ENCODE results near the gene RBMS1.

The RBMS1 gene

DNA sequence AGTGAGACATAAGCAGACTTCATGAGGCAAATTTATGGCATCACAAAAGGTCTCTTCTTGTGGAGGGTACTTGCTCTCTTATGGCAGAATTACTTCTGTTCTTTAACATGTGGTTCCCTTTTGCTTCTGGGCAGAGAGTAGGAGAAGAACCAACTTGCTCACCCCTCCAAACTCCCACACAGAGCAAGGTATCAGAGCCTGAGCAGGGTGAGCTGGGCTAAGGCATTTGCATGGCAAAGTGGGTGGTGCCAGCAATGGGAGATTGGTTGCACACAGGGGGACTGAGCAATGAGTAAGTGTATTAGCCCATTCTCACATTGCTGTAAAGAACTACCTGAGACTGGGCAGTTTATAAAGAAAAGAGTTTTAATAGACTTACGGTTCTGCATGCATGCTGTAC lies 229.3 kb downstream of the RBMS1 start:
- no peaks in the 10 kb centered on the region for H3K36me3 ChIP-seq (ENCODE audit: insufficient read depth, low read depth, low read length)
- H3K9ac ChIP-seq (ENCODE audit: low read depth, low read length), result no peak overlapping the region
- H3K27ac ChIP-seq (ENCODE audit: low read length), result no peak overlapping the region
- peaks cover 12% of the 10 kb centered on the region for H3K27me3 ChIP-seq (ENCODE audit: insufficient read depth, low read length)
- H3K4me1 ChIP-seq (ENCODE audit: insufficient read depth, low read length), result peaks cover 2% of the 10 kb centered on the region; the same call in 1 of the 2 replicates
- no peaks in the 10 kb centered on the region for H3K9me3 ChIP-seq (ENCODE audit: insufficient read depth, low read depth, low read length)
- H3K4me3 ChIP-seq (ENCODE audit: low read length), result no peak overlapping the region

- Histone ChIP-seq H3K27me3 (ENCODE audit: insufficient read depth, low read length) (no peaks in the 10 kb centered on the region), H3K4me3 (ENCODE audit: low read length) (no peak overlapping the region), H3K9ac (ENCODE audit: low read depth, low read length) (no peak overlapping the region), H3K36me3 (ENCODE audit: insufficient read depth, low read depth, low read length) (no peaks in the 10 kb centered on the region), H3K9me3 (ENCODE audit: insufficient read depth, low read depth, low read length) (no peaks in the 10 kb centered on the region), H3K4me1 (ENCODE audit: insufficient read depth, low read length) (no peaks in the 10 kb centered on the region), H3K27ac (ENCODE audit: low read length) (no peak overlapping the region)
Observed at GRCh38 chr2:160261732-160262131, 231.9 kb downstream of the RBMS1 start.

GRCh38 chr2:160258492-160258805 lies 235.2 kb downstream of the RBMS1 start:
- H3K27me3 ChIP-seq (ENCODE audit: insufficient read depth, low read length), result no peaks in the 10 kb centered on the region
- H3K27ac ChIP-seq (ENCODE audit: low read length), result no peak overlapping the region
- no peaks in the 10 kb centered on the region for H3K36me3 ChIP-seq (ENCODE audit: insufficient read depth, low read depth, low read length)
- no peak overlapping the region for H3K9ac ChIP-seq (ENCODE audit: low read depth, low read length)
- H3K4me1 ChIP-seq (ENCODE audit: insufficient read depth, low read length), result no peaks in the 10 kb centered on the region
- no peak overlapping the region for H3K4me3 ChIP-seq (ENCODE audit: low read length)
- no peaks in the 10 kb centered on the region for H3K9me3 ChIP-seq (ENCODE audit: insufficient read depth, low read depth, low read length)

- no peak overlapping the region for H3K9ac ChIP-seq (ENCODE audit: low read depth, low read length)
- no peak overlapping the region for H3K27ac ChIP-seq (ENCODE audit: low read length)
Observed at GRCh38 chr2:160257743-160258491, 235.7 kb downstream of the RBMS1 start.

GRCh38 chr2:160257041-160257742 lies 236.4 kb downstream of the RBMS1 start:
- Histone ChIP-seq H3K27me3 (ENCODE audit: insufficient read depth, low read length) (no peaks in the 10 kb centered on the region), H3K9me3 (ENCODE audit: insufficient read depth, low read depth, low read length) (no peaks in the 10 kb centered on the region), H3K4me3 (ENCODE audit: low read length) (no peak overlapping the region), H3K27ac (ENCODE audit: low read length) (no peak overlapping the region), H3K36me3 (ENCODE audit: insufficient read depth, low read depth, low read length) (no peaks in the 10 kb centered on the region), H3K9ac (ENCODE audit: low read depth, low read length) (no peak overlapping the region), H3K4me1 (ENCODE audit: insufficient read depth, low read length) (no peaks in the 10 kb centered on the region)

More at GRCh38 chr2:160257743-160258491, 235.7 kb downstream of the RBMS1 start:
- Histone ChIP-seq H3K36me3 (ENCODE audit: insufficient read depth, low read depth, low read length) (no peaks in the 10 kb centered on the region), H3K27me3 (ENCODE audit: insufficient read depth, low read length) (no peaks in the 10 kb centered on the region), H3K9me3 (ENCODE audit: insufficient read depth, low read depth, low read length) (no peaks in the 10 kb centered on the region), H3K4me1 (ENCODE audit: insufficient read depth, low read length) (no peaks in the 10 kb centered on the region), H3K4me3 (ENCODE audit: low read length) (no peak overlapping the region)

DNA sequence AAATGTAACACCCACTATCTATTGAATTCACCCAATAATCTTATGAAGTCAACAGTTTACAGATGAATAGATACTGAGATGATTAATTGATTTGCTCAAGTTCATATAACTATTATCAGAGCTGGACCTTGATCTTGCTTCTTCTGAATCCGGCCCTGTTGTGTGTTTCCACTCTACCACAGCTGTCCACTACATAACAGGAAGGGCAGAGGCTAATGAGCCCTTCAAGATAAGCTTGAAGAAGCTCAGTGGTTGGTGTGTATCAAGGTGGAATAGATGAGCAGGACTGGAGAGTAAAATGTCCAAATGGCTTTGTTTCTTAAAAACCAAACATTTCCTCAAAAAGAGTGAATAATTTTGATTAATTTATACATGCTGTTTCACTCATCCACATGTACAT lies 237.1 kb downstream of the RBMS1 start:
- H3K9me3 ChIP-seq (ENCODE audit: insufficient read depth, low read depth, low read length), result no peaks in the 10 kb centered on the region
- H3K27me3 ChIP-seq (ENCODE audit: insufficient read depth, low read length), result no peaks in the 10 kb centered on the region
- H3K4me1 ChIP-seq (ENCODE audit: insufficient read depth, low read length), result no peaks in the 10 kb centered on the region
- H3K27ac ChIP-seq (ENCODE audit: low read length), result no peak overlapping the region
- no peak overlapping the region for H3K9ac ChIP-seq (ENCODE audit: low read depth, low read length)
- H3K36me3 ChIP-seq (ENCODE audit: insufficient read depth, low read depth, low read length), result no peaks in the 10 kb centered on the region
- no peak overlapping the region for H3K4me3 ChIP-seq (ENCODE audit: low read length)

DNA sequence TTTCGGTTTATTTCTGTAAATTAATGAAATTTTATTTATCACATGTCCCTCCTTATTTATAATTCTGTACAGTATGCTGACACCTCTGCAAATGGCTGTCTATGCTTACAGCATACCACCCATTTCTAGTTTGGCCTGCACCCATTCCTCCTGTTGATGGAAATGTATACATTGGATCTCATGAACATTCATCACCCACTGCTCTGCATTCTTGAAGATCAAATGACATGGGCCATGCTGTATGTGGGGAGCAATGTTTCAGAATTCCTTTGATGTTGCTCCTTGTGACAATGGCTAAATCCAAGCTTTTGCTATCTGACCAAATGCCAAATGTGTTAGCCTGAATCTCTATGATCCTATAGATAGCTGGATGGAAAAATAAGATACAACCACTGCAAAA lies 238.2 kb downstream of the RBMS1 start:
- Histone ChIP-seq H3K9me3 (ENCODE audit: insufficient read depth, low read depth, low read length) (no peaks in the 10 kb centered on the region), H3K27me3 (ENCODE audit: insufficient read depth, low read length) (no peaks in the 10 kb centered on the region), H3K27ac (ENCODE audit: low read length) (no peak overlapping the region), H3K4me1 (ENCODE audit: insufficient read depth, low read length) (no peaks in the 10 kb centered on the region), H3K9ac (ENCODE audit: low read depth, low read length) (no peak overlapping the region), H3K4me3 (ENCODE audit: low read length) (no peak overlapping the region), H3K36me3 (ENCODE audit: insufficient read depth, low read depth, low read length) (no peaks in the 10 kb centered on the region)

- no peak overlapping the region for H3K27ac ChIP-seq (ENCODE audit: low read length)
Observed at GRCh38 chr2:160254189-160254762, 239.3 kb downstream of the RBMS1 start.

DNA sequence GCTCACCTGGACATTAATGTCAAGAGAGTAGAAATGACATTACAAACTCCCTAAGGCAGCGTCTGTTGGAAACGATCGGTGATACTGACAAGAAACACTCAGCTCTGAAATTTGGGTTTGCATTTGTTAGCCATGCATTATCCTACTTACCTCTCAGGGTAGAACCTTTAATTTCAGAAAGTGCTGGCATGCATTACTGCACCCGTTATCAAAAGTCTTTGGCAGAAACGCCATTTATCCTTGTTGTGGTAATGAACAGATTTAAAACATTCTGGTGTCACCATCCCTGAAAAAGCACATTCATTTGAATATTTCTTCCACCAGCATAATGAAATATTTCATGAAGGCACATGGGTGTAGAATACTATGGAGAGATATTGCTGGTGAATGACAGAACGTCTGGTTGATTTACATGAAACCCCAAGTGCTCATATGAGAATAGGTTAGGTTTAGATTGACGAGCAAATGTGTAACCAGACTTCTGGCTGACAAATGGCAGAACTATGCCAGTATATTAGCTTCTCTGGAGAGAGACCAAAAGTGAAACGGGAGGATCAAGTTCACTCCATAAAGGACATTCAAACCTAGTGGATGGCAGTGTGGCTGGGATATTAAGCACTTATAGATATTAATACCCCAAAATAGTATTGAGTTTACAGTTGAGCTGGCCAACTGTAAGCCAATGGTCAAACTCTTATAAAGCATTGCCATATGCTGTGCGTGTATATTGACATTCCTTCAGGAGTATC lies 240.0 kb downstream of the RBMS1 start:
- no peaks in the 10 kb centered on the region for H3K27me3 ChIP-seq (ENCODE audit: insufficient read depth, low read length)
- H3K27ac ChIP-seq (ENCODE audit: low read length), result no peak overlapping the region
- H3K36me3 ChIP-seq (ENCODE audit: insufficient read depth, low read depth, low read length), result no peaks in the 10 kb centered on the region
- no peak overlapping the region for H3K4me3 ChIP-seq (ENCODE audit: low read length)
- no peaks in the 10 kb centered on the region for H3K4me1 ChIP-seq (ENCODE audit: insufficient read depth, low read length)
- no peaks in the 10 kb centered on the region for H3K9me3 ChIP-seq (ENCODE audit: insufficient read depth, low read depth, low read length)
- H3K9ac ChIP-seq (ENCODE audit: low read depth, low read length), result no peak overlapping the region

More at GRCh38 chr2:160254189-160254762, 239.3 kb downstream of the RBMS1 start:
- no peaks in the 10 kb centered on the region for H3K4me1 ChIP-seq (ENCODE audit: insufficient read depth, low read length)
- no peaks in the 10 kb centered on the region for H3K36me3 ChIP-seq (ENCODE audit: insufficient read depth, low read depth, low read length)
- no peaks in the 10 kb centered on the region for H3K9me3 ChIP-seq (ENCODE audit: insufficient read depth, low read depth, low read length)
- no peak overlapping the region for H3K4me3 ChIP-seq (ENCODE audit: low read length)
- H3K27me3 ChIP-seq (ENCODE audit: insufficient read depth, low read length), result no peaks in the 10 kb centered on the region
- H3K9ac ChIP-seq (ENCODE audit: low read depth, low read length), result no peak overlapping the region

- H3K9me3 ChIP-seq (ENCODE audit: insufficient read depth, low read depth, low read length), result no peaks in the 10 kb centered on the region
- no peaks in the 10 kb centered on the region for H3K27me3 ChIP-seq (ENCODE audit: insufficient read depth, low read length)
- no peak overlapping the region for H3K27ac ChIP-seq (ENCODE audit: low read length)
- H3K4me1 ChIP-seq (ENCODE audit: insufficient read depth, low read length), result no peaks in the 10 kb centered on the region
- H3K4me3 ChIP-seq (ENCODE audit: low read length), result no peak overlapping the region
- no peak overlapping the region for H3K9ac ChIP-seq (ENCODE audit: low read depth, low read length)
- H3K36me3 ChIP-seq (ENCODE audit: insufficient read depth, low read depth, low read length), result no peaks in the 10 kb centered on the region
Observed at GRCh38 chr2:160252900-160253299, 240.7 kb downstream of the RBMS1 start.

DNA sequence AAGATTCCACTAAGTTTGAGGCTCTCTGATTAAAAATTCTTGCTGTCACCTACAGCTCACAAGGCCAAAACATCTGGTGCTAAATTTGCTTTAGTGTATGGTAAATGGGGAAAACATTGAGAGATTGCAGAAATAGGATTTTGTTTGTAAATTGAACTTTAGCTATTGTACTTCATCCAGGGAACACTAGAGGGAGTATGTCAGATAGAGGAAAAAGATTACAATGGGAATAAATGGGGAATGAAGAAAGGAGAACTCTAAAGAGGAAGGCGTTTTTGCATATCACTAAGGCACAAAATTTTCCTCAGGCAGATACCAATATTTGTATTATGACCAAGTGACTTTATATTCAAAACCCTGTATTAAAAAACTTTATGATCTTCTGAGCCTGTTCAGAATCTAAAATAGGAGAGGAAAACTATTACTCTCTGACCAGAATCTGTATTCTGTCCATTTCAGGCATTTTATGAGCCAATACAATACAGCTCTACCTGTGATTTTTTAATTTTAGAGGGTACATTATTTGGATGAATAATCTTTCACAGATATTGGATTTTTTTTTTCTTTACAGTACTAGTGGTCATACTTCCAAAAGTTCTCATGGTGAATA lies 241.2 kb downstream of the RBMS1 start:
- Histone ChIP-seq H3K36me3 (ENCODE audit: insufficient read depth, low read depth, low read length) (no peaks in the 10 kb centered on the region), H3K9me3 (ENCODE audit: insufficient read depth, low read depth, low read length) (no peaks in the 10 kb centered on the region), H3K9ac (ENCODE audit: low read depth, low read length) (no peak overlapping the region), H3K4me3 (ENCODE audit: low read length) (no peak overlapping the region), H3K27ac (ENCODE audit: low read length) (no peak overlapping the region), H3K27me3 (ENCODE audit: insufficient read depth, low read length) (no peaks in the 10 kb centered on the region), H3K4me1 (ENCODE audit: insufficient read depth, low read length) (no peaks in the 10 kb centered on the region)
